Smooth muscle cell of bladder (primary cell): Measurements from ENCODE around the gene CCNQ. TPM values are rescaled to one million over a fixed set of nuclear protein-coding genes. Genes with fewer than 3 reads are reported as not detected.

Source experiments
- total RNA-seq: library from RNA; depleted of rRNA; stranded (reverse); fragments of >200 nt; gene quantifications from 2 replicates; pipeline ENCODE4 v1.2.3, GENCODE V29; 2014

CCNQ gene
- total RNA-seq, result 33.7 and 40.0 TPM in 2 replicates

GRCh38 chrX:153598541-153599191 lies at the start of gene CCNQ:
Gene CCNQ (minus strand): TSS chrX:153599139. CDS start chrX:153599073, 66 bp downstream.

GRCh38 chrX:153646620-153647373 lies 47.9 kb upstream of the CCNQ start, which contains the start of gene DUSP9:
Gene DUSP9 (plus strand): TSS chrX:153647203. CDS start chrX:153647954, 751 bp downstream.

Other genes starting within 250 kb of the CCNQ start
- gene PNMA6E, start 197.8 kb downstream of the CCNQ start, total RNA-seq, result not detected in 2 replicates
- gene ZFP92, start 187.7 kb downstream of the CCNQ start, total RNA-seq, result 0.14 and 0.28 TPM in 2 replicates
- 1.4 and 1.8 TPM in 2 replicates for gene TREX2, start 153.1 kb downstream of the CCNQ start, total RNA-seq
- gene HAUS7, start 128.6 kb downstream of the CCNQ start, total RNA-seq, result 7.5 and 8.8 TPM in 2 replicates
- gene BGN, start 104.2 kb downstream of the CCNQ start, total RNA-seq, result 2.0 and 9.0 TPM in 2 replicates
- under 0.01 TPM in 1 of 2 replicates, not detected in the other for gene ATP2B3, start 81.5 kb downstream of the CCNQ start, total RNA-seq
- gene DUSP9, start 48.1 kb upstream of the CCNQ start, total RNA-seq, result not detected in 2 replicates
- 0.14 and 0.74 TPM in 2 replicates for gene PNCK, start 74.7 kb upstream of the CCNQ start, total RNA-seq
- gene SLC6A8, start 88.8 kb upstream of the CCNQ start, total RNA-seq, result 9.8 and 20.7 TPM in 2 replicates
- 133 and 217 TPM in 2 replicates for gene BCAP31, start 125.2 kb upstream of the CCNQ start, total RNA-seq
- 7.3 and 11.2 TPM in 2 replicates for gene ABCD1, start 125.7 kb upstream of the CCNQ start, total RNA-seq
- 1.3 and 3.9 TPM in 2 replicates for gene PLXNB3, start 165.1 kb upstream of the CCNQ start, total RNA-seq
- gene SRPK3, start 181.9 kb upstream of the CCNQ start, total RNA-seq, result 0.43 and 0.74 TPM in 2 replicates
- gene IDH3G, start 195.2 kb upstream of the CCNQ start, total RNA-seq, result 47.7 and 52.5 TPM in 2 replicates
- gene SSR4, start 195.5 kb upstream of the CCNQ start, total RNA-seq, result 163 and 186 TPM in 2 replicates
- 0.14 and 0.18 TPM in 2 replicates for gene PDZD4, start 231.4 kb upstream of the CCNQ start, total RNA-seq